Hepatocyte (in vitro differentiated cells): ENCODE data around the gene MIPOL1.

Source experiments
- CTCF ChIP-seq: fragments of 200-600 bp; sonication (generic); IDR thresholded peaks from 2 replicates; pipeline ENCODE4 v1.5.1; 2016; ENCODE audit warnings: antibody characterized with exemption, mild to moderate bottlenecking; ENCODE audit not compliant: poor library complexity
- EZH2 ChIP-seq: fragments of 200-600 bp; sonication (generic); IDR thresholded peaks from 2 replicates; pipeline ENCODE4 v1.6.1; 2016; ENCODE audit warnings: antibody characterized with exemption, mild to moderate bottlenecking, borderline replicate concordance

- TF ChIP-seq EZH2, result no peak
- no peak for TF ChIP-seq CTCF
Measured at GRCh38 chr14:37275963-37276362, 78.2 kb downstream of the MIPOL1 start.
